ENCODE data around the gene UBA1.

The UBA1 gene

GRCh38 chrX:47217121-47217851 is 23.7 kb downstream of the UBA1 start:
- H2AFZ ChIP-seq (ENCODE audit: low read depth), result no peak overlapping the region
- TF ChIP-seq, protein P1, sequence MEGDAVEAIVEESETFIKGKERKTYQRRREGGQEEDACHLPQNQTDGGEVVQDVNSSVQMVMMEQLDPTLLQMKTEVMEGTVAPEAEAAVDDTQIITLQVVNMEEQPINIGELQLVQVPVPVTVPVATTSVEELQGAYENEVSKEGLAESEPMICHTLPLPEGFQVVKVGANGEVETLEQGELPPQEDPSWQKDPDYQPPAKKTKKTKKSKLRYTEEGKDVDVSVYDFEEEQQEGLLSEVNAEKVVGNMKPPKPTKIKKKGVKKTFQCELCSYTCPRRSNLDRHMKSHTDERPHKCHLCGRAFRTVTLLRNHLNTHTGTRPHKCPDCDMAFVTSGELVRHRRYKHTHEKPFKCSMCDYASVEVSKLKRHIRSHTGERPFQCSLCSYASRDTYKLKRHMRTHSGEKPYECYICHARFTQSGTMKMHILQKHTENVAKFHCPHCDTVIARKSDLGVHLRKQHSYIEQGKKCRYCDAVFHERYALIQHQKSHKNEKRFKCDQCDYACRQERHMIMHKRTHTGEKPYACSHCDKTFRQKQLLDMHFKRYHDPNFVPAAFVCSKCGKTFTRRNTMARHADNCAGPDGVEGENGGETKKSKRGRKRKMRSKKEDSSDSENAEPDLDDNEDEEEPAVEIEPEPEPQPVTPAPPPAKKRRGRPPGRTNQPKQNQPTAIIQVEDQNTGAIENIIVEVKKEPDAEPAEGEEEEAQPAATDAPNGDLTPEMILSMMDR (conservative IDR thresholded peaks at IDR 0.05; ENCODE audit: low read depth, low read length), result no peak

GRCh38 chrX:47217852-47218279 is 24.2 kb downstream of the UBA1 start:
- peak overlapping the region; percentile 92 for H3K27ac ChIP-seq
- peak overlapping the region; percentile 64 for H2AFZ ChIP-seq (ENCODE audit: low read depth)
- no peaks in the 10 kb centered on the region for H4K20me1 ChIP-seq (ENCODE audit: insufficient read depth)

More at GRCh38 chrX:47217121-47217851, 23.7 kb downstream of the UBA1 start:
- H3K9ac ChIP-seq, result peak overlapping the region; percentile 37; the same call in 1 of the 2 replicates
- H3K4me1 ChIP-seq (ENCODE audit: low read depth, poor library complexity, severe bottlenecking), result peaks cover 15% of the 10 kb centered on the region
- H3K4me3 ChIP-seq (IDR thresholded peaks at IDR 0.05; ENCODE audit: insufficient read depth, low read depth, low read length), result no peak overlapping the region
- H4K20me1 ChIP-seq (ENCODE audit: insufficient read depth), result no peaks in the 10 kb centered on the region
- H3K36me3 ChIP-seq (ENCODE audit: insufficient read depth), result no peaks in the 10 kb centered on the region
- H3K79me2 ChIP-seq (ENCODE audit: insufficient read depth, low read depth), result peaks cover 32% of the 10 kb centered on the region
- H3K4me2 ChIP-seq, result peak overlapping the region; percentile 73; the same call in 1 of the 2 replicates
- H3K27me3 ChIP-seq (ENCODE audit: insufficient read depth, low read depth), result no peaks in the 10 kb centered on the region
- H3K27ac ChIP-seq, result peak overlapping the region; percentile 63

GRCh38 chrX:47218280-47218919 is 24.8 kb downstream of the UBA1 start, which contains the start of gene CDK16:
CDK16 (plus strand) TSS chrX:47218681; CDS start chrX:47223558, 4,877 bp downstream.
- Histone ChIP-seq H3K4me1 (ENCODE audit: low read depth, poor library complexity, severe bottlenecking) (peaks cover 15% of the 10 kb centered on the region), H3K9ac (peak within 1 kb of the TSS; percentile 95), H3K4me2 (peak within 1 kb of the TSS; percentile 73), H3K4me3 (IDR thresholded peaks at IDR 0.05; ENCODE audit: insufficient read depth, low read depth, low read length) (no peak within 1 kb of the TSS), H3K36me3 (ENCODE audit: insufficient read depth) (no peaks in the 10 kb centered on the region), H3K79me2 (ENCODE audit: insufficient read depth, low read depth) (peaks cover 32% of the 10 kb centered on the region), H3K27ac (peak within 1 kb of the TSS; percentile 92), H4K20me1 (ENCODE audit: insufficient read depth) (no peaks in the 10 kb centered on the region), H2AFZ (ENCODE audit: low read depth) (peak within 1 kb of the TSS; percentile 64), H3K27me3 (ENCODE audit: insufficient read depth, low read depth) (no peaks in the 10 kb centered on the region)
- TF ChIP-seq, protein P1 (conservative IDR thresholded peaks at IDR 0.05; ENCODE audit: low read depth, low read length), result no peak

More at GRCh38 chrX:47217852-47218279, 24.2 kb downstream of the UBA1 start:
- peaks cover 15% of the 10 kb centered on the region for H3K4me1 ChIP-seq (ENCODE audit: low read depth, poor library complexity, severe bottlenecking)
- H3K4me3 ChIP-seq (IDR thresholded peaks at IDR 0.05; ENCODE audit: insufficient read depth, low read depth, low read length), result no peak overlapping the region
- TF ChIP-seq, protein P1 (conservative IDR thresholded peaks at IDR 0.05; ENCODE audit: low read depth, low read length), result no peak
- H3K27me3 ChIP-seq (ENCODE audit: insufficient read depth, low read depth), result no peaks in the 10 kb centered on the region
- H3K4me2 ChIP-seq, result peak overlapping the region; percentile 73; the same call in 1 of the 2 replicates
- peaks cover 32% of the 10 kb centered on the region for H3K79me2 ChIP-seq (ENCODE audit: insufficient read depth, low read depth)
- H3K36me3 ChIP-seq (ENCODE audit: insufficient read depth), result no peaks in the 10 kb centered on the region
- peak overlapping the region; percentile 95 for H3K9ac ChIP-seq

GRCh38 chrX:47218920-47219815 is 25.5 kb downstream of the UBA1 start:
- no peak overlapping the region for H3K4me3 ChIP-seq (IDR thresholded peaks at IDR 0.05; ENCODE audit: insufficient read depth, low read depth, low read length)
- no peaks in the 10 kb centered on the region for H3K27me3 ChIP-seq (ENCODE audit: insufficient read depth, low read depth)
- peak overlapping the region; percentile 68 for H3K4me2 ChIP-seq
- TF ChIP-seq, protein P1 (conservative IDR thresholded peaks at IDR 0.05; ENCODE audit: low read depth, low read length), result no peak
- H3K4me1 ChIP-seq (ENCODE audit: low read depth, poor library complexity, severe bottlenecking), result peaks cover 15% of the 10 kb centered on the region
- peak overlapping the region; percentile 95 for H3K9ac ChIP-seq
- H3K79me2 ChIP-seq (ENCODE audit: insufficient read depth, low read depth), result peaks cover 32% of the 10 kb centered on the region
- H3K27ac ChIP-seq, result peak overlapping the region; percentile 92
- 0 out of 2 replicates have a peak overlapping the region, but pooled peaks have one; percentile 64 for H2AFZ ChIP-seq (ENCODE audit: low read depth)
- no peaks in the 10 kb centered on the region for H3K36me3 ChIP-seq (ENCODE audit: insufficient read depth)
- no peaks in the 10 kb centered on the region for H4K20me1 ChIP-seq (ENCODE audit: insufficient read depth)
